ENCODE measurements around the gene CHIC2. TPM values are rescaled to one million over a fixed set of nuclear protein-coding genes. Genes with fewer than 3 reads are reported as not detected.

The CHIC2 gene
- total RNA-seq, 1 donor from 2014 or later = 22.8 TPM

Other genes with a start within 250 kb of the CHIC2 start
- gene GSX2, start 35.6 kb upstream of the CHIC2 start, total RNA-seq = not detected
- 96.5 TPM for gene PDGFRA, start 164.7 kb upstream of the CHIC2 start, total RNA-seq

Measured in ureter (tissue), 1 donor.